ENCODE data around the gene KIF2A. TPM values are rescaled to one million over a fixed set of nuclear protein-coding genes. Genes with fewer than 3 reads are reported as not detected.

KIF2A gene
- total and polyA plus RNA-seq, 2 donors (not counting 3 experiments of a cell fraction or from before 2014, with no cell fraction given): 17.1 to 65.1 TPM

GRCh38 chr5:62258654-62259053 lies 47.4 kb upstream of the KIF2A start:
- Histone ChIP-seq H3K36me3 (ENCODE audit: control insufficient read depth in 2 of 2, extremely low read depth in 1 of 2, insufficient read depth in 2 of 2, low read length in 2 of 2) (no peaks in the 10 kb centered on the region), H3K9ac (replicated peaks; ENCODE audit: extremely low read depth, insufficient read depth, low read length) (no peak overlapping the region), H3K27me3 (ENCODE audit: control insufficient read depth in 2 of 2, insufficient read depth in 2 of 2, low read length in 2 of 2) (peaks cover 2 to 3% of the 10 kb centered on the region in 2 experiments), H3K79me2 (ENCODE audit: control insufficient read depth, insufficient read depth, low read length) (no peaks in the 10 kb centered on the region), H4K20me1 (replicated peaks; ENCODE audit: control insufficient read depth, extremely low read depth, insufficient read depth, low read length) (no peaks in the 10 kb centered on the region), H3K4me3 (replicated peaks in 1 of 3; ENCODE audit: insufficient read depth in 1 of 3, low read depth in 1 of 3, low read length in 3 of 3) (no peak overlapping the region), H3K4me1 (ENCODE audit: control insufficient read depth, extremely low read depth, insufficient read depth, low read length) (peaks cover 9% of the 10 kb centered on the region), H3K9me1 (replicated peaks; ENCODE audit: control insufficient read depth, extremely low read depth, insufficient read depth, low read length) (no peaks in the 10 kb centered on the region), H2AFZ (ENCODE audit: low read depth, low read length) (no peak overlapping the region), H3K27ac (ENCODE audit: insufficient read depth, low read depth, low read length) (no peak overlapping the region), H3K9me3 (replicated peaks; ENCODE audit: control insufficient read depth, insufficient read depth, low read length) (no peaks in the 10 kb centered on the region), H3K4me2 (ENCODE audit: insufficient read depth, low read length) (no peak overlapping the region)
- no peak for FAIRE-seq
- intact Hi-C loops (cut with micrococcal nuclease) (no loop called here), dilution Hi-C loops (cut with MboI; ENCODE audit: extremely low pct_ligation_motif_present, low sequenced_read_pairs) (no loop called here)
- ChIA-PET POLR2A (no interaction called here), CTCF (no interaction called here)
- no TSS peak for BruUV-seq (replicated peaks)
- no peak for DNase-seq (ENCODE audit: low read depth, low spot score)
- TF ChIP-seq GATA2 (IDR thresholded peaks at IDR 0.05; ENCODE audit: insufficient read depth, insufficient read length, low read depth, low read length) (no peak), MAX (IDR thresholded peaks at IDR 0.05; ENCODE audit: insufficient read depth, insufficient read length) (no peak), POLR2AphosphoS5 (IDR thresholded peaks at IDR 0.05; ENCODE audit: insufficient read depth, low read depth, low read length) (no peak), CTCF (IDR thresholded peaks at IDR 0.05; ENCODE audit: extremely low read depth in 1 of 2, insufficient read depth in 1 of 2, low read depth in 1 of 2, low read length in 2 of 2) (no peak)

GRCh38 chr5:62259699-62260250 lies 46.2 kb upstream of the KIF2A start:
- ChIA-PET POLR2A (no interaction called here), CTCF (interaction anchor here (0.8 to 0.9 kb wide), 2 partner anchors 10 to 94 kb away, joined by 3 to 4 read pairs; no protein-coding TSS in a partner anchor)
- dilution Hi-C loops (cut with MboI; ENCODE audit: extremely low pct_ligation_motif_present, low sequenced_read_pairs): no loop called here
- Histone ChIP-seq H3K9me3 (replicated peaks; ENCODE audit: control insufficient read depth, insufficient read depth, low read length) (no peaks in the 10 kb centered on the region), H3K4me1 (ENCODE audit: control insufficient read depth, extremely low read depth, insufficient read depth, low read length) (peaks cover 9% of the 10 kb centered on the region), H3K27ac (ENCODE audit: insufficient read depth, low read depth, low read length) (no peak overlapping the region), H3K9me1 (replicated peaks; ENCODE audit: control insufficient read depth, extremely low read depth, insufficient read depth, low read length) (no peaks in the 10 kb centered on the region), H3K36me3 (ENCODE audit: control insufficient read depth in 2 of 2, extremely low read depth in 1 of 2, insufficient read depth in 2 of 2, low read length in 2 of 2) (no peaks in the 10 kb centered on the region), H4K20me1 (replicated peaks; ENCODE audit: control insufficient read depth, extremely low read depth, insufficient read depth, low read length) (no peaks in the 10 kb centered on the region), H3K4me2 (ENCODE audit: insufficient read depth, low read length) (no peak overlapping the region), H3K79me2 (ENCODE audit: control insufficient read depth, insufficient read depth, low read length) (no peaks in the 10 kb centered on the region), H3K27me3 (ENCODE audit: control insufficient read depth in 2 of 2, insufficient read depth in 2 of 2, low read length in 2 of 2) (peaks cover 2 to 3% of the 10 kb centered on the region in 2 experiments), H3K9ac (replicated peaks; ENCODE audit: extremely low read depth, insufficient read depth, low read length) (no peak overlapping the region), H2AFZ (ENCODE audit: low read depth, low read length) (no peak overlapping the region), H3K4me3 (replicated peaks in 1 of 3; ENCODE audit: insufficient read depth in 1 of 3, low read depth in 1 of 3, low read length in 3 of 3) (no peak overlapping the region)
- no TSS peak for BruUV-seq (replicated peaks)
- DNase-seq (ENCODE audit: low read depth, low spot score) (no peak), FAIRE-seq (no peak)
- TF ChIP-seq GATA2 (IDR thresholded peaks at IDR 0.05; ENCODE audit: insufficient read depth, insufficient read length, low read depth, low read length) (no peak), FOS (IDR thresholded peaks at IDR 0.05; ENCODE audit: borderline replicate concordance, insufficient read depth, low read length) (no peak), JUN (IDR thresholded peaks at IDR 0.05; ENCODE audit: borderline replicate concordance, insufficient read depth, insufficient read length, low read depth) (no peak), MYC (IDR thresholded peaks at IDR 0.05; ENCODE audit: low read depth, low read length) (no peak), POLR2A (IDR thresholded peaks at IDR 0.05; ENCODE audit: low read depth, low read length) (no peak), POLR2AphosphoS5 (IDR thresholded peaks at IDR 0.05; ENCODE audit: insufficient read depth, low read depth, low read length) (no peak), EZH2 (IDR thresholded peaks at IDR 0.05; ENCODE audit: borderline replicate concordance, low read depth, low read length, severe bottlenecking) (no peak), MAX (IDR thresholded peaks at IDR 0.05; ENCODE audit: insufficient read depth, insufficient read length) (no peak), CTCF (IDR thresholded peaks at IDR 0.05; ENCODE audit: extremely low read depth in 1 of 2, insufficient read depth in 1 of 2, low read depth in 1 of 2, low read length in 2 of 2) (no peak)
- intact Hi-C loops (cut with micrococcal nuclease): loop anchor here (5.0 kb wide), 1 partner anchor 48 kb away; the partner anchor contains the start of gene KIF2A

All from endothelial cell of umbilical vein (primary cell).